ENCODE data around the gene TMTC3.

- TF ChIP-seq, protein P1, sequence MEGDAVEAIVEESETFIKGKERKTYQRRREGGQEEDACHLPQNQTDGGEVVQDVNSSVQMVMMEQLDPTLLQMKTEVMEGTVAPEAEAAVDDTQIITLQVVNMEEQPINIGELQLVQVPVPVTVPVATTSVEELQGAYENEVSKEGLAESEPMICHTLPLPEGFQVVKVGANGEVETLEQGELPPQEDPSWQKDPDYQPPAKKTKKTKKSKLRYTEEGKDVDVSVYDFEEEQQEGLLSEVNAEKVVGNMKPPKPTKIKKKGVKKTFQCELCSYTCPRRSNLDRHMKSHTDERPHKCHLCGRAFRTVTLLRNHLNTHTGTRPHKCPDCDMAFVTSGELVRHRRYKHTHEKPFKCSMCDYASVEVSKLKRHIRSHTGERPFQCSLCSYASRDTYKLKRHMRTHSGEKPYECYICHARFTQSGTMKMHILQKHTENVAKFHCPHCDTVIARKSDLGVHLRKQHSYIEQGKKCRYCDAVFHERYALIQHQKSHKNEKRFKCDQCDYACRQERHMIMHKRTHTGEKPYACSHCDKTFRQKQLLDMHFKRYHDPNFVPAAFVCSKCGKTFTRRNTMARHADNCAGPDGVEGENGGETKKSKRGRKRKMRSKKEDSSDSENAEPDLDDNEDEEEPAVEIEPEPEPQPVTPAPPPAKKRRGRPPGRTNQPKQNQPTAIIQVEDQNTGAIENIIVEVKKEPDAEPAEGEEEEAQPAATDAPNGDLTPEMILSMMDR (conservative IDR thresholded peaks at IDR 0.05; ENCODE audit: low read length), result no peak
- TF ChIP-seq EZH2phosphoT487 (IDR thresholded peaks at IDR 0.05; ENCODE audit: borderline replicate concordance, low read depth, low read length), result no peak
Measured at GRCh38 chr12:88243982-88244381, 101.9 kb downstream of the TMTC3 start.
